Dermis microvascular lymphatic vessel endothelial cell (primary cell): ENCODE results near the gene FBL. TPM values are rescaled to one million over a fixed set of nuclear protein-coding genes. Genes with fewer than 3 reads are reported as not detected.
"Not testable (repeated sequence)": the region's sequence is repeated elsewhere in the genome, so short reads cannot be mapped to it uniquely, and the experiment has no call there.

Experiments used
- DNase-seq, 2 donors: peaks; one replicate each; pipeline versions ENCODE4 v3.0.0 to v3.0.0-alpha.2; 2010; ENCODE audit warnings: low read depth in 2 of 2
- total RNA-seq: library from RNA; depleted of rRNA; stranded (reverse); fragments of >200 nt; gene quantifications from 2 replicates; pipeline ENCODE4 v1.2.1, GENCODE V29; 2014

The FBL gene
- total RNA-seq, result 164 and 231 TPM in 2 replicates

DNA sequence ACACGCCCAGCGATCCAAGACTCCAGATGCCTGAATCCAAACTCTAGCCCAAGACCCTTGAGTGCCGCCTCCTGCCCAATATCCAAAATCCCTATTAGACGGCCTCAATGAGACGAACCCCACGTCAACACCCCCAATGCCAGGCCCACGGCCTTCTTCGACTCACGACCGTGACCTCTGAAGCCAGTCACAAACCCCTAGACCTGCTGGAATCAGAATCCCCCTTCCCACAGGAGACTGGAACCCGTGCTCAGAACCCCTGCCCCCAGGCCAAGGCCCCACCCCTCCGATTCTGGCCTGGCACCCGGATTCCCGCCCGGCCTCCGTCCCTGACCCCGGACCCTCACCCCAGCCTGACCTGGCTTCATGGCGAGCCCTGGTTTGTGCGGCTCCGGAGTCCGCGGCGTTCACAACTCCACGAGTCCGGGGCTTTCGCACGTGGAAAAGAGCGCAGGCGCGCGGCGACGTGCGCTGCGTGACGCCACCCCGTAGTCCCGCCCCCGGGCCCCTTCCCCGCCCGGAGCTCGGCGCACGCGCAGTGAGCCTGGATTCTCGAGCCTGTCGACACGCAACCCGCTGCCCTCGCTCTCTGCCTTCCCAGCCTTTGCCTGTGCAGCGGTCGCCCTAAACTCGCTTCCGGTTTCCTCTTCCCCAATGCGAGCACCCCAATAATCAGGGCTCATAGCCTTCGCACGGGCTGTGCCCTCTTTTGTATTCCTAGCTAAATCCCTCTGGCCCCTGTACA lies at the start of gene FBL:
FBL (minus strand) TSS at position 447 of the 745 bp plus-strand sequence; CDS start at position 368, 79 bp downstream.
- peak; percentile 78 to 89 for DNase-seq

DNA sequence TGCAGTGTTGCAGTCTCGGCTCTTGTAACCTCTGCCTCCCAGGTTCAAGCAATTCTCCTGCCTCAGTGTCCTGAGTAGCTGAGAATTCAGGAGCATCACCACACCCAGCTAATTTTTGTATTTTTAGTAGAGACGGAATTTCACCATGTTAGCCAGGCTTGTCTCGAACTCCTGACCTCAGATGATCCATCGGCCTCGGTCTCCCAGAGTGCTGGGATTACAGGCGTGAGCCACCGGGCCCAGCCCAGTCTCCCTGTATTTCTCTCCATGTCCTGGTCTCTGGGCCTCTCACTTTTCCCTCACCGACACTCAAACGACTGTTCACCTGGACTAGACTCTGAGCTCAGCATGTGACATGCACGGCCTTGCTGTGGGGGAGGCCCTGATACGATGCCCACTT lies 48.9 kb upstream of the FBL start:
- DNase-seq, result not testable (repeated sequence)

- not testable (repeated sequence) for DNase-seq
These were observed 48.0 kb upstream of the FBL start for GRCh38 chr19:39894236-39894606.

GRCh38 chr19:39893366-39894235 lies 47.4 kb upstream of the FBL start:
- not testable (repeated sequence) for DNase-seq

- DNase-seq, result not testable (repeated sequence)
These were observed 46.3 kb upstream of the FBL start for GRCh38 chr19:39892506-39892902.

GRCh38 chr19:39891660-39892505 lies 45.7 kb upstream of the FBL start:
- peak; percentile 5 to 41 for DNase-seq

GRCh38 chr19:39890755-39891551 lies 44.8 kb upstream of the FBL start:
- no peak for DNase-seq

GRCh38 chr19:39889872-39890754 lies 43.9 kb upstream of the FBL start:
- DNase-seq, result not testable (repeated sequence)

DNA sequence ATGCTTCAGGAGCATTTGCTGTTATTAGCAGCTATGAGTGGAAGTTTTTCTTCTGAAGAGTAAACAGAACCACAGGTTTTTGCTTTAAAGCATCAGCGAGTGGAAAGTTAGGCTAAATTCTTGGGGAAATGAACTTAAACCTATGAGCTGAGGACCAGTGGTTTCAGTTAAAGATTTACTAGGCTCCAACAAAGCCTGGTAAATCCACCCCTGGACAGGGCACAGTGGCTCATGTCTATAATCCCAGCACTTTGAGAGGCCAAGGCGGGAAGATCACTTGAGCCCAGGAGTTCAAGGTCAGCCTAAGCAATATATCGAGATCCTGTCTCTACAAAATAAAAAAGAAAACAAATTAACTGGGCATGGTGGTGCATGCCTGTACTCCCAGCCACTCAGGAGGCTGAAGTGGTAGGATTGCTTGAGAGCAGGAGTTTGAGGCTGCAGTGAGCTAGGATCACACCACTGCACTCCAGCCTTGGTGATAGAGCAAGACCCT lies 41.3 kb upstream of the FBL start:
- DNase-seq, result not testable (repeated sequence)

GRCh38 chr19:39885821-39886554 lies 39.8 kb upstream of the FBL start:
- not testable (repeated sequence) for DNase-seq

GRCh38 chr19:39884721-39885120 lies 38.5 kb upstream of the FBL start:
- not testable (repeated sequence) for DNase-seq

GRCh38 chr19:39882645-39883044 lies 36.5 kb upstream of the FBL start:
- DNase-seq, result not testable (repeated sequence)

DNA sequence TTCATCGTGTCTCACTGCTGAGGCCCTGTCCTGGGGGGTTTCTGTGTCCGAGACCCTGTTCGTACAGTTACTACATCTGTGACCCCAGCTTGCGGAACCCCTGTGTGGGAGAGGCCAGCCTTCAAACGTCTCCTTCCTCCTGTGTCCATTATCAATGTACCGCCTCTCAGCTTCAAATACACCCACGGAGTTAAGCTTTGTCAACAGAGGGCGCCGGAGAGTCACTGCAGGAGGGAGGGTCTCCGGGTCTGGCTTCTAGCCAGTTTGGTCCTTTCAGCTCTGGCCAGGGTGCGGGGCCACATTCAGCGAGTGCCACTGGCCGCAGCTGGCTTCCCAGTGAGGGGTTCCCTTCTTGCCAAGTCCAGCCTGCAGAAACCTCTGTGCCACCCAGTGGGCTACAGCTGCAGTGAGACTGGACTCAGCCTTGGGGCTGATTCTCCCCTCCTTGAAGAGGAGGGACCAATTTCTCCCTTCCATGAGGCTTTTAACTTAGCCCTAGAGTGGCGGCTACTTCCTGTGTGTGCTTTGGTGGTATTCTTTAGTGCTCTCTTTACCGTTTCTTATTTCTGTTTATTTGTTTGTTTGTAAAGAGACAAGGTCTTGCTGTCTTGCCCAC lies 35.4 kb upstream of the FBL start:
- DNase-seq, result peak in 1 of 2 donors; percentile 35

DNA sequence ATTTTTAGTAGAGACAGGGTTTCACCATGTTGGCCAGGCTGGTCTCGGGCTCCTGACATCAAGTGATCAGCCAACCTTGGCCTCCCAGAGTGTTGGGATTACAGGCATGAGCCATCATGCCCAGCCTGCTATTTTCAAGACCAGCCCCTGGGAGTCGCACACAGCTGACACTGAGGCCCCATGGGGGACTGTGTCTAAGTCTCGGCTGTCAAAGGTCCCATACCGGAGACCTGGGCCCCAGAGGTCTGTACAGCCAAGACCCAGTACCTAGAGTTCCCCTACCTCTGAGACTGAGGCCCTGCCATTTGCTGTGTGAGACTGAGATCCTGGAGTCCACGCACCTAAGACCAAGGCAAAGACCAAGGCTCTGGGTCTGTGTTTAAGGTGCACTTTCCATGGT lies 34.1 kb upstream of the FBL start:
- not testable (repeated sequence) for DNase-seq

- not testable (repeated sequence) for DNase-seq
These were observed 33.6 kb upstream of the FBL start for GRCh38 chr19:39879796-39880195.

DNA sequence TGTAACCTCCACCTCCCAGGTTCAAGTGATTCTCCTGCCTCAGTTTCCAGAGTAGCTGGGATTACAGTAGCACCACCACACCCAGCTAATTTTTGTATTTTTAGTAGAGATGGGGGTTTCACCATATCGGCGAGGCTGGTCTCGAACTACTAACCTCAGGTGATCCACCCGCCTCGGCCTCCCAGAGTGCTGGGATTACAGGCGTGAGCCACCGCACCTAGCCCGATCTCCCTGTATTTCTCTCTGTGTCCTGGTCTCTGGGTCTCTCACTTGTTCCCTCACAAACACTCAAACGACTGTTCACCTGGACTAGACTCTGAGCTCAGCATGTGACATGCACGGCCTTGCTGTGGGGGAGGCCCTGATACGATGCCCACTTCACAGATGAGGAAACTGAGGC lies 32.7 kb upstream of the FBL start:
- DNase-seq, result not testable (repeated sequence)

DNA sequence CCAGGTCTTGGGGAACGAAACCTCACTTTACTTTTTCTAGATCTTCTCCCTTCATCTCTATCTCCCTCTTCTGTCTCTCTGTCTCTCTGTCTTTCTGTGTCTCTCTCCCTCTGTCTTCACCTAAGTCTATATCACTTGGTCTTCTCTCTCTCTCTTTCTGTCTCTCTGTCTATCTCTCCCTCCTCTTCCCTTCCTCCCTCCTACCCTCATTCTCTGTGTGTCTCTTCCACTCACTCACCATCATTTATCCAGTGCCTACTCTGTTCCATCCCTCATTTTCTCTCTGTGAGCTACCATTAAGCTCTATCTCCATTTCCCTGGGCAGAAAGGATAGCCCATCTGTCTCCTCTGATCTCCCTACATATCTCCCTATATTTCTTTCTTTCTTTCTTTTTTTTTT lies 32.2 kb upstream of the FBL start:
- DNase-seq, result no peak

GRCh38 chr19:39877982-39878381 lies 31.8 kb upstream of the FBL start:
- not testable (repeated sequence) for DNase-seq
